CD1c-positive myeloid dendritic cell (primary cell): ENCODE results near the gene FAM237A.
A peak's percentile ranks its signal among the peaks of the same experiment; 100 is the strongest.

ENCODE experiments used
- DNase-seq: peaks from one replicate; pipeline ENCODE4 v3.0.0-alpha.2; 2016; ENCODE audit errors: extremely low spot score

Gene FAM237A

GRCh38 chr2:206642075-206643025 is at the start of gene FAM237A:
Gene FAM237A (plus strand): TSS chr2:206642487. CDS start chr2:206644237, 1,750 bp downstream.
- DNase-seq: peak; percentile 15

GRCh38 chr2:206597717-206598218 is 44.5 kb upstream of the FAM237A start:
- DNase-seq: no peak

GRCh38 chr2:206603243-206603642 is 39.0 kb upstream of the FAM237A start:
- no peak for DNase-seq

- DNase-seq: no peak
Measured at GRCh38 chr2:206610451-206610850, 31.8 kb upstream of the FAM237A start.

GRCh38 chr2:206611191-206611590 is 31.1 kb upstream of the FAM237A start:
- no peak for DNase-seq

GRCh38 chr2:206611736-206612135 is 30.6 kb upstream of the FAM237A start:
- DNase-seq: no peak

- no peak for DNase-seq
Measured at GRCh38 chr2:206614811-206615210, 27.5 kb upstream of the FAM237A start.

- DNase-seq: no peak
Measured at GRCh38 chr2:206615417-206616089, 26.7 kb upstream of the FAM237A start.

GRCh38 chr2:206616151-206616550 is 26.1 kb upstream of the FAM237A start:
- DNase-seq: no peak

- no peak for DNase-seq
Measured at GRCh38 chr2:206619011-206619410, 23.3 kb upstream of the FAM237A start.

GRCh38 chr2:206626108-206626507 is 16.2 kb upstream of the FAM237A start:
- no peak for DNase-seq

- no peak for DNase-seq
Measured at GRCh38 chr2:206627632-206628031, 14.7 kb upstream of the FAM237A start.

GRCh38 chr2:206631340-206631739 is 10.9 kb upstream of the FAM237A start:
- DNase-seq: no peak

- no peak for DNase-seq
Measured at GRCh38 chr2:206635015-206635414, 7.3 kb upstream of the FAM237A start.

- no peak for DNase-seq
Measured at GRCh38 chr2:206639636-206640035, 2.7 kb upstream of the FAM237A start.

- no peak for DNase-seq
Measured at GRCh38 chr2:206641226-206641625, 1.1 kb upstream of the FAM237A start.

GRCh38 chr2:206647985-206648384 is 5.7 kb downstream of the FAM237A start:
- DNase-seq: no peak

GRCh38 chr2:206657087-206657486 is 14.8 kb downstream of the FAM237A start:
- no peak for DNase-seq

GRCh38 chr2:206665251-206665650 is 23.0 kb downstream of the FAM237A start:
- DNase-seq: no peak

GRCh38 chr2:206670531-206671319 is 28.4 kb downstream of the FAM237A start:
- DNase-seq: no peak

- no peak for DNase-seq
Measured at GRCh38 chr2:206683546-206683945, 41.3 kb downstream of the FAM237A start.

GRCh38 chr2:206688453-206688852 is 46.2 kb downstream of the FAM237A start:
- DNase-seq: no peak
